Suppressor macrophage treated with lipopolysaccharide for 1 hour (primary cell): ENCODE measurements around the gene DPYD.
A peak's percentile ranks its signal among the peaks of the same experiment; 100 is the strongest.
"Not testable (repeated sequence)": the region's sequence is repeated elsewhere in the genome, so short reads cannot be mapped to it uniquely, and the experiment has no call there.

Experiments
- DNase-seq, 3 donors: peaks; one replicate each; pipeline ENCODE4 v3.0.0-alpha.2; 2020 to 2022

DPYD gene

GRCh38 chr1:97349794-97350193 lies 571.0 kb downstream of the DPYD start:
- not testable (repeated sequence) for DNase-seq

DNA sequence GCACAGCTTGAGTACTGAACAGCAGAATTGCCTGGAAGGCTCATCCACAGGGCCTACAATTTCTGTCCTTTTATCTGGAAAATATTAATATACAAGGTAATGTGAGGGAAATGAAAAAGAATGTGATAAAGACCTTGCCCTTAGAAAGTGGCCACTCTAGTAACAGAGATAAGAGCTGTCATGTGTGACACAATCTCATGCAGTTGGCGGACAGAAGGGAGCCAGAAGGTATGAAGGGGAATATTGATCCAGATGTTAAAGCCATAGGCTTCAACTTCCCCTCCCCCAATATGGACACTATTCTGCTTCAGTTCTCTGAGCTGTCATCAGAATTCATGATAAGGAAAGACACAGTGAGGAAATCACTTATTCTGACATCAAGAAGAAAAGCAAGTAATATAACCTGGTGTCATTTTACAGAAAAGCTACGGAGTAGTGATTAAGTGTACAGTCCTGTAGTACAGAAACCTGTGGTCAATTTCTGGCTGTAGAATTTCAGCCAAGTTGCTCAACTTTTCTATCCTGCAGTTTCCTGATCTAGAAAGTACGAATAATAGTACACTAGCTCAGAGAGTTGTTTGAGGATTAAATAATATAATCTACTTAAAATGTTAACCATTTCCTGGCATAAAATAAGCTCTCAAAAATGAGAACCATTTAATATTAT lies 572.1 kb downstream of the DPYD start:
- no peak for DNase-seq

DNA sequence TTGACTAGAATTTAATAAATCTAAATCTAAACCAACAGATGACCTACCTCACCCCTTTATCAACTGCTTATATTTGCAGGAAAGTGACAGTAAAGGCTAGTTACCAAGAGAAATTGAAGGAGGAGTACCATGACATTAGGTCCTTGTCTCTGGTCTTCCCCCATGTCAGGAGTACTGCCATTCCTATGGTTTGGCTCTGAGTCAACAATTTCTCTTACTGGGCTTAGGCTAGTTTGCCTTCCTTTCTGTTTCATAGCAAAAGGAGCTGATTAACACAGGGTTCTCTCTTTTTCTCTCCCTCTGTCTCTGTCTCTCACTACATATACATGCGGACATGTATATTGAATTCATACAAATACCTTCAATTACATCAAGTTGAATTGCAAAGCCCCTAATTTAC lies 579.9 kb downstream of the DPYD start:
- DNase-seq, result no peak

DNA sequence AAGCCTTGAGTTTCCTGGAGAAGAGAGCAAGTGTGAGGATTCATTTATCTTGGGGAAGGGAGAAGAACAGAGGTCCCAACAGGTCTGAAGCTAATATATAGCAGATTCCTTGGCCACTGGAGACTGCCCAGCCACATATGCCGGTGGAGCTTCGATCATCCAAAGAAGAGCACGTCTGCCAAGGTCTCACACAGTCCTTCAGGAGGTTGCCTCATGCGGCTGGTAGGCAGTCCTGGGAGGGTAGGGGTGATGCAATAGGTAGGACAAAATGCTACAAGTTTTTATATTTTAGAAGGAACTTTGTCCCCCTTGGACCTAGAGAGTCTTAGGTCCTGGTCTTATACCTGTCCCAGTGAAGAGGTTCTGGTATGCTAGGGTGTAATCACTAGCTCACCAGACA lies 582.5 kb downstream of the DPYD start:
- no peak for DNase-seq

DNA sequence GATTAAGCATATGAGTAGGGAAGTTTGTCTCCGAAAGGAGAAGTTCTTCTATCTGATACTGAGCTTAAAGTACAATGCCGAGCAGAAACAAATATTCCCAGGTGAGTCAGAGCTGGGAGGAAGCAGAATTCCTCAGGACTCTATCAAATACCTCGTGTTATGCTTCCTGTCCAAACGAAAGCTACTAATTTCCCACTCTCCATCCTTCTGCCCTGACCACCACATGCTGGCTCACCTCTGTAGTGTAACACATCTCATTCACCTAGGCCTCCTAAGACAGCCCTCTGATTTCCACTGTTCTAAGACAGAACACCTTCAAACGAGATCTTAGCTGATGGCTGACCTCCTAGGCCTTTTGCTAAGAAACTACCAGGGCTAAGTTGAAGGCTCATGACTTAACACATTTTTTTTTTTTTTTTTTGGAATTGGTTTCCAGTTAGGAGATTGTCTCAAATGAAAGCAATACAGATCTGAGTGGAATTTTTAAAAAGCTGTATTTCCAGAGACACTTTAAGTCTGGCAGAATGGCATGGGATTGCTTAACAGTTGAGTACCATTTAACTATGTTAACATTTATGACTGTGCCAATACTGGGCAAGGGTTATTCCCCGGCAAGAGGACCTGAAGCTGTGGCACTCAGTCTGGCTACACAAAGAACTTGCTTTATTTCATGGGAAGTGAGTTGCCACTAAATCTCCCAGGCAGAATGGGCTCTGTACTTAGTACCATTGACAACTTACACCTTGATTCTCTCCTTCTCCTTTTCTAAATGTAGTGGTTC lies 583.4 kb downstream of the DPYD start:
- DNase-seq, result no peak

GRCh38 chr1:97334454-97334853 lies 586.4 kb downstream of the DPYD start:
- no peak for DNase-seq

DNA sequence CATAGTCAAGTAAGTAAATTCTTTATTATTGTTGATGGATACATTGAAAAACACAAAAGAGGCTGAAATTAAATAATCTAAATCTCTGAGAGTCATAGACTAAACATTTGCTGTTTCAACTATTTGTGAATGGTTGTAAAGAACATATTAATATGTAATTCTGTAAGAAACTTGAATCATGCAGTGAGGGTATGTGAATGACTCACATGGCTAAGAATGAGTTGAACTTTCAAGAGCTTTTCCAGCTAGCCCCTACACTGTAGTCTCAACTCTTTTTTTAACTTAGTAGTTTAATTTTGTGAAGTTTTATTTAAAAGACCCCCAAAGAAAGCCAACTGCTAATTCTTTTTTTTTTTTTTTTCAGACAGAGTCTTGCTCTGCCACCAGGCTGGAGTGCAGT lies 588.1 kb downstream of the DPYD start:
- peak in 1 of 3 donors; percentile 6 for DNase-seq

- DNase-seq, result no peak
Observed at GRCh38 chr1:97331165-97331564, 589.7 kb downstream of the DPYD start.

DNA sequence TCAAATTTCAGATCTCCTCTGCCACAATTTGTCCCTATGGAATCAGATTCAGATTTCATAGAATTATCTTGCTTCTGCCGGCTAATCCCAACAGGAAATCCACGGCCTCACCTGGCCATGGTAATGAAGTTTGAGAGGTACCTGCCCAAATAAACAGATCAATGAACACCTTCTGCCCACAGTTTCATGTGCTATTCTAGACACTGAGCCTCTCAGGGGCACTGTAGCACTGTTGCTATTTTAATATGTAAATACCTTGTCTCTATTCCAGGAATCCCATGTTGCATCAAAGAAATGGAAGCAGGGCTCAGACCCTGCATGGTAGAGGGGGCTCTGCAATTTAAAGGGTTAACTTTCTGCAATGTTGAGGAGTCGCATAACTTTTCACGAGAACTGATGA lies 606.1 kb downstream of the DPYD start:
- no peak for DNase-seq

DNA sequence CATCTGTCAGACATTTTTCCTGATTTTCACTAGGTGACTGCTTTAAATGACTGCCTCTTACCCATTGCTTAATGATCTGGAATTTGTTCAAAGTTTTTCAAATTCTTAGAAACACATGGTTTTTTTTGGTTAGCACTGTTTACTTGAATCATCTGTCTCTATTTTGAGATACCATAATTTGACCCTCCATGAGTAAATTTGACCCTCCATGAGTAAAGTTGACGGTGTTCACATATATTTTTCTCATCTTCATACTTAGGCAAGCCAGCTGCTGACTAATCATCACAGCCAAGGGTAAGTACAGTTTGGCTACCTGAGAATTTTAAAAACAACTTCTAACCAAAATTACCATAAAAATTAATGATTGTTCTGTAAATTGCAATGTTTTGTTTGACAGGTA lies 612.7 kb downstream of the DPYD start:
- DNase-seq, result no peak

GRCh38 chr1:97307568-97307967 lies 613.3 kb downstream of the DPYD start:
- no peak for DNase-seq

DNA sequence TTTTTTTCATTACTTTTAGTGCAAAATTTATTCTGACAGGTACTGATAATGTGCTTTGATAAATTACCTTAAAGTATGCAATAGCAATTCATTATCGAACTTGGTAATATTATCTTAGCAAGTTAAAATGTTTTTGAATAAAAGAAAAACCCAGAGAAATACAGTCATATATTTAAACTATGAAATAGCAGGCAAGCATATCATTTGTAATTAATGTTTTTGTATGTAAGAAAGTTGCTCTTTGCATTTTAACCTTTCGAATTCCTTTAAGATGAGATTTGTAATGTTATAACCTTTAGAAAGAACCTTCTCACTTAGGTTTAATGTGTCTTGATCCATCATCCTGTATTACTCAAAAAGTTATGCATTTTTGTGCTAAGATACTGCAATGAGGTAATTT lies 613.7 kb downstream of the DPYD start:
- DNase-seq, result no peak

DNA sequence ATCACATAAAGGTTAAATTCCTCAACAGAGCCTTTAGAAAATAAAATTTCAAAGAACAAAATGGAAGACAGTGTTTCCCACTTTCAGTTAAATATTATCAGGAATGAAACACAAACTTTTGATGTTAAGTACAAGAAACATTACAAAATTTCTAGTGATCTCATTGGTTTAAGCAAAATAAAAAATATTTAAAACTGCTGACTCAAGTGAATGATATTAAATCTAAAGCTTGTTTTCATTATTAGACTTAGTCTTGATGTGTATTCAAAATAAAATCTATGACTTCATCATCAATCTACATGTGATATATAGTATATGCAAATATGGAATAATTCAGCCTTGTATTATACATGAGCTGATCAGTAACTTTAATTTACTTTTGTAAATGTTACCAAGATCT lies 614.3 kb downstream of the DPYD start:
- DNase-seq, result no peak

DNA sequence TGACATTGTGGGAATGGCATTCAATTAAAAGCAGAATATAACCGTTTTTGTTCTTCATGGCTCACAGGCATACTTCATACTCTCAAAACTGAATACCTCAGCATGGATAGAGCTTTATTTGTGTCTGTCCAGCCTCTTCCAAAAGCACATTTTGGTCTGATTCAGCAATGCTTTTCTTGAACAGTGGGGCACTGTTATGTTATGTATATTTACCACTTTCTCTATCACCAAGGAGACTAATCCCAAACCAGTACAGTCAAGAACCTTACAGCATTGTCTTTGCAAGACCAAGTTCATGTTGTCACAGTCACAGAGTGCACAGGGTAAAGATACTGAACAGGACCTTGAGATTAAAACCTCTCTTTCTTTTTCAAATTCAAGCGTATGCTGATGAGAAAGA lies 616.5 kb downstream of the DPYD start:
- DNase-seq, result no peak

DNA sequence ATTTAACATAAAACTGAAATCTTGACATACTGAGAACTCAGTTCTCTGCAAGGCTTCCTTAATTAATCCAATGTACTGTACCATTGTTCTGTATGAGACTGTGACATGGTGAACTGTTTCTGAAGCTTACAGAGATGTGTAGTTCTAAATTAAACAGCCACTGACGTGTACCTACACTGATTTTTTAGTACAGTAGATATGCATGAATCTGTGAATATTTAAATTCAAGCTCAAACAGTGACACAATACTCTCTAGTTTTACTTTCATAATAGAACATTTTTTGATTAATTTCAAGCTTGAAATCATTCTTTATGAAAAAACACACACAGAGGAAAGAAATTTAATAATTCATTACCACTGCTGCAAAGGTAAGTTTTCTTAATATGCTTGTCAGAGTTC lies 621.9 kb downstream of the DPYD start:
- no peak for DNase-seq

DNA sequence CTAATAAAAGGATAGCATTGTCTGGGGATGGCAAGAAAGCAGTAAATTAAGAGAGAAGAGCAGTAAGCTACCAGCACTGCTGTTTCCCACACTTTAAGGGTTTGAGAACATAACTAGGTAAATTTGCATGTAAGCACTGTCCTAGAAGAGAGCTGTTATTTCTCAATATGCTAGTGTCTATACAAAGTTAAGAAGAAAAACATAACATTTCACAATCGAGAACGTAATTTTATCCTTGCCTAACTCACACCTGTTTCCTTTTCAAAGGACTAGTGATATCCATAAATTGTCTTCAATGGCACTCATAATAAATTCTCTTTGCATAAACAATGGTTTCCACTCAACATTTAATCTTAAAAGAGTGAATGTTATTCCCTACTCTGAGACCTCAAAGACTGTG lies 623.2 kb downstream of the DPYD start:
- DNase-seq, result no peak

DNA sequence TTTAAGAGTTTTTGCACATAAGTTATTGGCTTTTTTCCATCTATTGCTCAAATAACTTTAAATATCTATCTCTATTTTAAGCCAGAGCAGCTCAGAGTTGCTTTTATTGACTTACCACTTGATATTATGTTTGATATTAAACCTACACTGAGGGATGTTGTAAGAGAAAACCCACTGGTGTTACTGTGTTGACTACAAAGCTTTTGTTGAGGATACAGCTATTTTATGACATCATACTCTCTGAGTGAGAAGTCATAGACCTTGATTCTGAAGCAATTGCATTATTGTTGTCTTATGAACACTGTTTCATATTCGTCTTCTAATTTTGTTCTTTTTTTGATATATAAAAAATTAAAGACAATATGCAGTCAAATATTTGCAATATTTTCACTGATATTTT lies 638.9 kb downstream of the DPYD start:
- no peak for DNase-seq

GRCh38 chr1:97277891-97278654 lies 642.8 kb downstream of the DPYD start:
- peak in 2 of 3 donors; percentile 7 to 43 for DNase-seq

GRCh38 chr1:97271916-97272788 lies 648.7 kb downstream of the DPYD start:
- no peak for DNase-seq

DNA sequence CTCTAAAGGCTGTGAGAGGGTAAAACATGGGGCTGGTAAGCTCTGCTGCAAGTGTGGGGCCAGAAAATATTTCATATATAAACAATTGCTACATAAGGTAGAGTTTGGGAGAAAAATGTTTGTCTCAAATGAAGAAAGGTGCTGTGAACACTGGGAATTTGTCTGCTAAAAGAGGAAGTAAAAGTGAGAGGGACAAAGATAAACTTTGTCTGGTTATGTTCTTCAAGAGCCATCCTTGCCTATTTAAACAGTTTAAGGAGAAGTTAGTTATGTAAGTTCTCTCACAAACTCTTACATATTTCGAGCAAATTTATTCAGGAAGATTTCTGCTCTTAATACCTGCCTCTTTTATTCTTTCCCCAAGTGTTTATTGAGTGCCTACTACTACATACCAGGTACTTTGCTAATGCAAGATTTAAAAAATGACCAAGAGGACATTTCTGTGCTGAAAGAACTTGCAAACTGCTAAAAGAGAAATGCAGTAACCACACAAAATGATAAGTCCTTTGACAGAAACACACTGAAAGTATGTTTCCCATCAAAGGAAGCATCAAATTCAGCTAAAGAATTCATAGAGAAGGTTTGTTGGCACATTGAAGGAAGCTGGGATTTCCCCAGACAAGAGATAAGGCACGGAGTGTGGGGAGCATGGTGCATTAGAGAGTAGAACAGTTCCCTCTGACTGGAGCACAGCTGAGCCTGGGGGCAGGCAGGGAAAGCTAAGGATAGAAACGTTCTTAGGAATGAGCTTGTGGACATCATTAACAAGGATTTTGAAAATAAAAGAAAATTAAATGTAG lies 650.1 kb downstream of the DPYD start:
- no peak for DNase-seq

- no peak for DNase-seq
Observed at GRCh38 chr1:97265630-97266029, 655.2 kb downstream of the DPYD start.

GRCh38 chr1:97262842-97263241 lies 658.0 kb downstream of the DPYD start:
- DNase-seq, result no peak
